ENCODE data around the gene CCDC127.

DNA sequence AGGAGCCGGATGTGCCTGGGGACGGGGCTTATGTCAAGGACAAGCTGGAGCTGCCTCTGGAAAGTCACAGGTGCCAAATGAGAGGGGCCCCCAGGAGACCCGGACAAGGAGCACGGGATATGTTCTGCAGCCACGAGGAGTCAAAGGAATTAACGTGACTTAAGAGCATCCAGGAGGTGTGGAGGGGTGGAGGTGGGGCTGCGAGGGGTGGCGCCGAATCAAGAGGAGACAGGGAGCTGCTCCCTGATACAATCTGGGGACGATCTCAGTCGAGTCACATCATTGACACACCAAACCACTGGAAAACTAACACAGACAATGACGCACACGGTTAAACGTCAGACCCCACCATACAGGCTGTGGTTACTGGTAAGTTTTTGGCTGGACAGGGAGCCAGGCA is 10.4 kb downstream of the CCDC127 start:
- TF ChIP-seq, protein P1, sequence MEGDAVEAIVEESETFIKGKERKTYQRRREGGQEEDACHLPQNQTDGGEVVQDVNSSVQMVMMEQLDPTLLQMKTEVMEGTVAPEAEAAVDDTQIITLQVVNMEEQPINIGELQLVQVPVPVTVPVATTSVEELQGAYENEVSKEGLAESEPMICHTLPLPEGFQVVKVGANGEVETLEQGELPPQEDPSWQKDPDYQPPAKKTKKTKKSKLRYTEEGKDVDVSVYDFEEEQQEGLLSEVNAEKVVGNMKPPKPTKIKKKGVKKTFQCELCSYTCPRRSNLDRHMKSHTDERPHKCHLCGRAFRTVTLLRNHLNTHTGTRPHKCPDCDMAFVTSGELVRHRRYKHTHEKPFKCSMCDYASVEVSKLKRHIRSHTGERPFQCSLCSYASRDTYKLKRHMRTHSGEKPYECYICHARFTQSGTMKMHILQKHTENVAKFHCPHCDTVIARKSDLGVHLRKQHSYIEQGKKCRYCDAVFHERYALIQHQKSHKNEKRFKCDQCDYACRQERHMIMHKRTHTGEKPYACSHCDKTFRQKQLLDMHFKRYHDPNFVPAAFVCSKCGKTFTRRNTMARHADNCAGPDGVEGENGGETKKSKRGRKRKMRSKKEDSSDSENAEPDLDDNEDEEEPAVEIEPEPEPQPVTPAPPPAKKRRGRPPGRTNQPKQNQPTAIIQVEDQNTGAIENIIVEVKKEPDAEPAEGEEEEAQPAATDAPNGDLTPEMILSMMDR (IDR thresholded peaks at IDR 0.05; ENCODE audit: insufficient read depth, low read depth, low read length): no peak
- TF ChIP-seq EZH2 (IDR thresholded peaks at IDR 0.05; ENCODE audit: insufficient read depth, low read length): no peak
